Common myeloid progenitor, CD34-positive (primary cell): ENCODE measurements around the gene PARPBP.
"Not testable (repeated sequence)": the region's sequence is repeated elsewhere in the genome, so short reads cannot be mapped to it uniquely, and the experiment has no call there.

Experiments
- CTCF ChIA-PET: fragments of 350-600 bp; sonication (Branson Sonifier 250); formaldehyde crosslinking; loops from one replicate; lab custom pipeline; 2021; ENCODE audit warnings: antibody characterized with exemption; lab: Charles Lee
- POLR2A ChIA-PET: fragments of 350-600 bp; sonication (Branson Sonifier 250); formaldehyde crosslinking; loops from one replicate; lab custom pipeline; 2021; ENCODE audit warnings: antibody characterized with exemption; lab: Charles Lee
- DNase-seq, 3 donors: peaks; one replicate each; pipeline versions ENCODE4 v3.0.0 to v3.0.0-alpha.2; 2013
- H3K27ac ChIP-seq, 2 experiments: 1 replicate in 1 of 2; 2 replicates in 1 of 2; pipeline ENCODE4 v1.7.0; 2013; ENCODE audit warnings: inconsistent platforms in 2 of 2, low read length in 2 of 2, mild to moderate bottlenecking in 2 of 2, low read depth in 1 of 2, moderate library complexity in 1 of 2; ENCODE audit not compliant: severe bottlenecking in 2 of 2, insufficient read depth in 1 of 2, poor library complexity in 1 of 2
- H3K27me3 ChIP-seq, 5 experiments: replicated peaks in 2 of 5; 1 replicate in 3 of 5; 2 replicates in 2 of 5; pipeline versions ENCODE4 v1.6.1 to v1.7.0; 2013; ENCODE audit warnings: low read length in 4 of 5, mild to moderate bottlenecking in 2 of 5, moderate library complexity in 2 of 5, inconsistent platforms in 1 of 5; ENCODE audit not compliant: insufficient read depth in 5 of 5, control insufficient read depth in 4 of 5
- H3K36me3 ChIP-seq, 4 experiments: 1 replicate in 2 of 4; 2 replicates in 2 of 4; pipeline versions ENCODE4 v1.6.1 to v1.7.0; 2013; ENCODE audit warnings: low read length in 3 of 4, control low read depth in 1 of 4, mild to moderate bottlenecking in 1 of 4; ENCODE audit not compliant: control insufficient read depth in 4 of 4, insufficient read depth in 4 of 4
- H3K4me1 ChIP-seq, 4 experiments: 1 replicate in 3 of 4; 2 replicates in 1 of 4; pipeline versions ENCODE4 v1.6.1 to v1.7.1; 2013; ENCODE audit warnings: low read length in 3 of 4, mild to moderate bottlenecking in 3 of 4, control low read depth in 1 of 4, inconsistent platforms in 1 of 4, moderate library complexity in 1 of 4; ENCODE audit not compliant: control insufficient read depth in 4 of 4, insufficient read depth in 4 of 4; ENCODE audit errors: control extremely low read depth in 1 of 4
- H3K4me3 ChIP-seq, 7 experiments: 1 replicate in 4 of 7; 2 replicates in 3 of 7; pipeline versions ENCODE4 v1.5.1 to v1.7.0; 2013; ENCODE audit warnings: mild to moderate bottlenecking in 7 of 7, low read length in 6 of 7, moderate library complexity in 6 of 7, inconsistent platforms in 2 of 7, low read depth in 2 of 7, control low read depth in 1 of 7; ENCODE audit not compliant: insufficient read depth in 4 of 7, control insufficient read depth in 1 of 7; ENCODE audit errors: extremely low read depth in 1 of 7
- H3K9me3 ChIP-seq, 5 experiments: 1 replicate in 4 of 5; 2 replicates in 1 of 5; pipeline versions ENCODE4 v1.6.1 to v1.7.1; 2013; ENCODE audit warnings: low read length in 4 of 5, mild to moderate bottlenecking in 2 of 5, inconsistent platforms in 1 of 5, low read depth in 1 of 5, moderate library complexity in 1 of 5; ENCODE audit not compliant: control insufficient read depth in 4 of 5, insufficient read depth in 2 of 5; ENCODE audit errors: control extremely low read depth in 1 of 5
- WGBS: methylation state at CpG from one replicate; pipeline ENCODE4 v1.1.5; 2013; ENCODE audit not compliant: insufficient coverage; 5-methylcytosine and 5-hydroxymethylcytosine counted together

Gene PARPBP

GRCh38 chr12:102232446-102232845 is 112.5 kb downstream of the PARPBP start:
- ChIA-PET CTCF (interaction anchor here (0.7 kb wide), 1 partner anchor 8 kb away, joined by 3 read pairs; no protein-coding TSS in a partner anchor), POLR2A (no interaction called here)
- DNase-seq, result no peak
- Histone ChIP-seq H3K4me3 (no peak overlapping the region), H3K27ac (no peak overlapping the region), H3K4me1 (no peaks in the 10 kb centered on the region), H3K27me3 (peaks cover 0 to 2% (median 0%) of the 10 kb centered on the region in 5 experiments), H3K36me3 (no peaks in the 10 kb centered on the region), H3K9me3 (no peaks in the 10 kb centered on the region)
- WGBS, result 100% methylated on average over 1 of the region's 1 CpG

GRCh38 chr12:102234599-102234998 is 114.6 kb downstream of the PARPBP start:
- Histone ChIP-seq H3K27ac (no peak overlapping the region), H3K36me3 (no peaks in the 10 kb centered on the region), H3K9me3 (no peaks in the 10 kb centered on the region), H3K4me3 (no peak overlapping the region), H3K4me1 (no peaks in the 10 kb centered on the region), H3K27me3 (peaks cover 0 to 2% (median 0%) of the 10 kb centered on the region in 5 experiments)
- WGBS, result 100% methylated on average over 2 of the region's 2 CpGs
- POLR2A ChIA-PET, result no interaction called here
- CTCF ChIA-PET, result no interaction called here
- DNase-seq, result no peak

DNA sequence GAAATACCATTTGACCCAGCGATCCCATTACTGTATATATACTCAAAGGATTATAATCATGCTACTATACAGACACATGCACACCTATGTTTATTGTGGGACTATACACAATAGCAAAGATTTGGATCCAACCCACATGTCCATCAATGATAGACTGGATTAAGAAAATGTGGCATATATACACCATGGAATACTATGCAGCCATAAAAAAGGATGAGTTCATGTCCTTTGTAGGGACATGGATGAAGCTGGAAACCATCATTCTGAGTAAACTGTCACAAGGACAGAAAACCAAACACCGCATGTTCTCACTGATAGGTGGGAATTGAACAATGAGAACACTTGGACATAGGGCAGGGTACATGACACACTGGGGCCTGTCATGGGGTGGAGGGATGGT is 120.9 kb downstream of the PARPBP start:
- H3K27ac ChIP-seq, H3K9me3 ChIP-seq, DNase-seq, H3K4me3 ChIP-seq, H3K36me3 ChIP-seq, POLR2A ChIA-PET, CTCF ChIA-PET, H3K27me3 ChIP-seq, H3K4me1 ChIP-seq: not testable (repeated sequence)
- WGBS, result 100% methylated on average over 1 of the region's 2 CpGs
